Endothelial cell of hepatic sinusoid (primary cell): Measurements from ENCODE around the gene DLL1.

Source experiments
- in situ Hi-C: cut with HindIII; loops from 2 replicates; pipeline ENCODE4 v1.10.0; 2017; ENCODE audit warnings: low sequenced_read_pairs

DLL1 gene

DNA sequence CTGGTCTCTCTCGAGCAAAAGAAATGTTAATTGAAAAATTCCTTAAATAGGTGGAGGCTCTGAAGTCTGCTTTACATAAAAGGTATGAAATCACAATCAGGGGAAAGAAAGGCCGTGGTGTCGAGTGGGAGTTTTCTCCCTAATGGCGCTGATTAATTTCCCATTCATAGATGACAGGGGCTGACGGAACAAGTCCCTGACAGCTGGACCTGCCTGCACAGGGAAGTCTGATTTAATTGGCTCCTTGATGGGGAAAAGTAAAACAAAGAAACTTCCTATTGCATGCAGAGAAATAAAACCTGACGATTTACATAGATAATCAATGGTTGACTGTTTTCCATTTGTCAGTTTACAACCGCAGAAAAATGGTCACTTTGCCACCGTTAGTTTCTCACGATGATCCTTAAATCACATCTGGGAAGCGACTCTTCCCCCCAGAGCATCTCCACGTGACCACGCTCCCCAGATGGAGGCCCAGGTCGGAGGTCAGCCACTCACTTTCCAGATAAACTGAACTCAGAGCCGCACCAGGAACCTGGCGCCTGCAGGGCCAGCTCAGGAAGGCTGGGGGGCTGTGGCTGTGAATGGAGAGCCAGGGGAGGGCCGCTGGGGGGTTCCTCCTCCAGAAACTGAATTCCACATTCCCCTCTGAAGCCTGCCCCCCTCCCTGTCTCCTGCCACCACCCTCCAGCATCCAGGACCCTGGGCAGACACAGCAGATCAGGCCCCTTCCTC is 55.3 kb downstream of the DLL1 start:
- in situ Hi-C loops, result no loop called here

DNA sequence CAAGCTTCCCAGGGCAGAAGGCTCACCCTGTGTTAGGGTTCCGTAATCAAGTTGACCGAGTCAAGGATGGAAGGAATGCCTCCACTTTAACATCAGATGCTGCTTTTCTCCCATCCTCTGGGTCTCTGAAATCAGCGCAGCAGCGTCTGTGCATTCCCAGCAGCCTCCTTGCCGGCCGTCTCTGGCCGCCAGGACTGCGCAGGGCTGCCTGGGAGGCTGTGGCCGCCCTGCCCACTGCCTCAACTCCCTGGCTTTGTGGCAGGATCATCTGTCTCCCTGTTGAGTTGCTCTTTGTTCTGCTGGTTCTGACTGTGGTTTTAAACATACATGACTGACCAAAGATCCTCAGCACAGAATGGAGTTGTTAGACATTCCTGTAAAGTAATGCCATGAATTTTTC is 56.5 kb downstream of the DLL1 start:
- in situ Hi-C loops, result no loop called here

DNA sequence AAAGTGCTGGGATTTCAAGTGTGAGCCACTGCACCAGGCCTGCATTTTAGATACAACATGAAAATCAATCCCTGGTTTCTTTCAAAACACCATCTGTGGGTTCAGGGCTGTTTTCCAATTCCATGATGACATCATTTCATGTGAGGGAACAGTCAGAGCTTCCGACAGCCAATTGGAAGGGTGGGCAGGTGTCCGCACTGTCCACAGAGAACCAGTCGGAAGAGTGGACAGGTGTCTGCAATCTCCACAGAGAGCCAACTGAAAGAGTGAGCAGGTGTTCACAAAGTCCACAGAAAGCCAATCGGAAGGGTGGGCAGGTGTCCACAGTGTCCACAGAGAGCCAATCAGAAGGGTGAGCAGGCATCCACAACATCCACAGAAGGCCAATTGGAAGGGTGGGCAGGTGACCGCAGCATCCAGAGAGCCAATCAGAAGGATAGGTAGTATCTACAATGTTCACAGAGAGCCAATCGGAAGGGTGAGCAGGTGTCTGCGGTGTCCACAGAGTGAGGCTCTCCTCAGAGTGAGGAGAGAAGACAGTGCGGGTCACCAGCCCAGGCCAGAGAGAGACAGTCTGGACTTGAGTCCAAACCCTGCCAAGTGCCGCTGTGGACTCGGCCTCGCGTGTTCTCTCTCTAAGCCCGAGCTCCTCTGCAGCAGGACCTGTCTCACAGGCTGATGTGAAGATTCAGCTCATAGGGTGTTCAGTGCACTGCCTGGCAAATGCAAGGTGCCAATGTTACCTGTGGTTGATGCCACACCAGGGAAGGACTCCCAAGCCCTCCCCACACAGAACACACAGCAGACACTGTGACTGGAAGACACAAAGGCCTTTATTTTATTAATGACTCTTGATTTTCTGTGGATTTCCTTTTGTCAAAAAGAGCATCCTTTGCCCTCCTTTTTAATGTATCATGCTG is 57.3 kb downstream of the DLL1 start:
- in situ Hi-C loops, result no loop called here
